ENCODE results near the gene TRAPPC12.

Gene TRAPPC12

DNA sequence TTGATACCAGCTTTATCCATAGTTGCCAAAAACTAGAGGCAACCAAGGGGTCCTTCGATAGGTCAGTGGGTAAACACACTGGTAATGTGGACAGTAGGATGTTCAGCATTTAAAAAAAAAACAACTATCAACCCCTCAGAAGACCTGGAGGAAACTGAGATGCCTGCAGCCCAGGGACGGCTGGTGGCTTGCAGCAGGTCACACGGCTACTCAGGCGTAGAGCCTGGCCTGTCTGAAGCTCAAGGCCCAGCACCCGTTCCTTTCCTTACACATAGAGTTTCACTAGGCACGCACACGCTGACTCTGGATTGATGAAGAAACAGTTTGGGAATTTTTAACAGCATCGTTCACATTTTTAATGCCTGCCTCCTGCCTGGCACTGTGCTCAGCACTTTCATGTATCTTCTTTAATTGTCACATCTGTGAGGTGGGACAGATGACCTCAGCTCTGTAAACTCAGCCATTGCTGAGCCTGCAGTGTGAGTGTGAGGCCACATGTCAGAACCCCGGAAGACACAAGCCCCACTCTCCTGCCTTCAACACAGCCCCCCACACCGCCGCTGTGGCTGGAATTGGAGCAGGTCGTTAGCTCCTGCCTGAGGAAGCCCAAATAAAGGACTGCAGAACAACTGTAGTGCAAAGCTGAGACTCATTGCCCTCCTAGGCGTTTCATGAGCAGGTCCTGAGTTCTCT lies 40.7 kb downstream of the TRAPPC12 start:
- no peak for TF ChIP-seq ZFX (IDR thresholded peaks at IDR 0.05; ENCODE audit: borderline replicate concordance)
- TF ChIP-seq, protein P1, sequence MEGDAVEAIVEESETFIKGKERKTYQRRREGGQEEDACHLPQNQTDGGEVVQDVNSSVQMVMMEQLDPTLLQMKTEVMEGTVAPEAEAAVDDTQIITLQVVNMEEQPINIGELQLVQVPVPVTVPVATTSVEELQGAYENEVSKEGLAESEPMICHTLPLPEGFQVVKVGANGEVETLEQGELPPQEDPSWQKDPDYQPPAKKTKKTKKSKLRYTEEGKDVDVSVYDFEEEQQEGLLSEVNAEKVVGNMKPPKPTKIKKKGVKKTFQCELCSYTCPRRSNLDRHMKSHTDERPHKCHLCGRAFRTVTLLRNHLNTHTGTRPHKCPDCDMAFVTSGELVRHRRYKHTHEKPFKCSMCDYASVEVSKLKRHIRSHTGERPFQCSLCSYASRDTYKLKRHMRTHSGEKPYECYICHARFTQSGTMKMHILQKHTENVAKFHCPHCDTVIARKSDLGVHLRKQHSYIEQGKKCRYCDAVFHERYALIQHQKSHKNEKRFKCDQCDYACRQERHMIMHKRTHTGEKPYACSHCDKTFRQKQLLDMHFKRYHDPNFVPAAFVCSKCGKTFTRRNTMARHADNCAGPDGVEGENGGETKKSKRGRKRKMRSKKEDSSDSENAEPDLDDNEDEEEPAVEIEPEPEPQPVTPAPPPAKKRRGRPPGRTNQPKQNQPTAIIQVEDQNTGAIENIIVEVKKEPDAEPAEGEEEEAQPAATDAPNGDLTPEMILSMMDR (IDR thresholded peaks at IDR 0.05), result no peak
- H3K27ac ChIP-seq, result no peak overlapping the region

DNA sequence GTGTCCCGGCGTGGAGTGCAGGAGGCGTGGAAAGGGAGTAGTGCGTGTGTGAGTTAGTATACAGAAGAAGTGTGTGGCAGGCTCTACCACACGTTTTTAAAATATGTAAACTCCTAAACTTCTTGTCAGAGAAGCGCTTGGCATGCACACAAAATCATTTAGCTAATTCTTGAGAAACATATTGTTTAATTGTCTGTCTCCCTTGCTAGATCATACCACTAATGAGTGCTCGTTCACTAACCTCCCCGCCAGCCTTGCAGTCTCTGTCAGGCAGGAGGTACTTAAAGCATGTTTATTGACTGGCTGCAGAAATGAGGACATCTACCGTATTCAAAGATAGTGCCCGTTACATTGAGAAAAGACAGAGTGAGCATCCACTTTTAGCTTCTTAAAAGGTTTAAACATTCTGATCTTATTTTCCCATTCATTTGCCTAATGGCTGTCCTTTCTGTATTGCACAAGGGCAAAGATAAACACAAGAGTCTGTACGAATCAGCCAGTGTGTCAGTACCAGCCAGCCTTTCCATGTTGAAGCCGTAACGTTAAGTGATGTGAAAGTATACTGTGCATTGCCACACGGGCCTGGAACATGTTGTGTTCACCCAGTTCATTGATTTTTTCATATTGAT lies 41.4 kb downstream of the TRAPPC12 start:
- no peak overlapping the region for H3K27ac ChIP-seq
- TF ChIP-seq, protein P1 (IDR thresholded peaks at IDR 0.05), result no peak
- no peak for TF ChIP-seq ZFX (IDR thresholded peaks at IDR 0.05; ENCODE audit: borderline replicate concordance)

DNA sequence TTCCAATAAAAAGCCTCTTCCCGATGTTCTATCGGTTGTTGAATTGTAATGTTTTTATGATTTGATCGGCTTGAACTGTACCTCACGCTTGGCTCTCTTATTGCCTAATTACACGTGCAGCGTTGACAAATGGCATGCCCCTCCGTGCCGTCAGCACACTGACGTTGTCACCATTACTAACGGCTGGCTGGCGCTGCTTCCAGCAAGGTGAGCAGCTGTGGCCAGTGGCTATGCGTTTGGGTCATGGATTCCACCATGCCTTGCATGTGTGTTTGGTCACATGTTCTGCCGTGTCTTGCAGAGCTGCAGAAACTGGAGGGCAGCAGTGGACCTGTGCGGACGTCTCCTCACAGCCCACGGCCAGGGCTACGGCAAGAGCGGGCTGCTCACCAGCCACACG lies 42.1 kb downstream of the TRAPPC12 start:
- H3K27ac ChIP-seq, result no peak overlapping the region
- TF ChIP-seq ZFX (IDR thresholded peaks at IDR 0.05; ENCODE audit: borderline replicate concordance), result no peak
- TF ChIP-seq, protein P1 (IDR thresholded peaks at IDR 0.05), result no peak

DNA sequence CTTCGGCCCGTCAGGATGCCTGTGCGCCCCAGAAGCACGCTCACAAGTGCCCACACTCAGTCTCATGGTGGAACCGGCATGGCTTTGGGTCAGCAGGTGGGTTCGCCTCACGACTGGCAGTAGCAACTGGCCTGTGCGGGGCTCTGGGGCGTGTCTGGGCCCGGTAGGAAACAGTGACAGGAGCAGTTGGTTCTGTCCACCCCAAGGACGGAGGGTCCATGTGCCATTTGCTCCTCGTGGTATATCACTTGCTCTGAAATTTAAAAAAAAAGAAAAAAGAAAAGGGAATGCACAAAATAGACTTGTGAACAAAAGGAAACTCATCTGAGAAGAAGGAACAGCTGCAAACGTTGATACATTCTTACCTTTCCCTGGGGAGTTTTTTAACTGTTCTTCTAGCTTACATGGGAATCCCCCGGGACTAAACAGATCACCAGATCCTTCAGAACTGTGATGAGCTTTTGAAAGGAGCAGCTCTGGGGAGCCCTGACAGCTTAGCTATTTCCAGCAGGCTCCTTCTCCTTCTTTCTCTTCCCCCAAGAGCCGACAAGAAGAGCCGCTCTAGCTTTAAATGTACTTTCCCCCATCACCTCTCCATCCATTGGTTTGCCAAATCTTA lies 42.8 kb downstream of the TRAPPC12 start:
- TF ChIP-seq, protein P1 (IDR thresholded peaks at IDR 0.05), result no peak
- no peak for TF ChIP-seq ZFX (IDR thresholded peaks at IDR 0.05; ENCODE audit: borderline replicate concordance)

DNA sequence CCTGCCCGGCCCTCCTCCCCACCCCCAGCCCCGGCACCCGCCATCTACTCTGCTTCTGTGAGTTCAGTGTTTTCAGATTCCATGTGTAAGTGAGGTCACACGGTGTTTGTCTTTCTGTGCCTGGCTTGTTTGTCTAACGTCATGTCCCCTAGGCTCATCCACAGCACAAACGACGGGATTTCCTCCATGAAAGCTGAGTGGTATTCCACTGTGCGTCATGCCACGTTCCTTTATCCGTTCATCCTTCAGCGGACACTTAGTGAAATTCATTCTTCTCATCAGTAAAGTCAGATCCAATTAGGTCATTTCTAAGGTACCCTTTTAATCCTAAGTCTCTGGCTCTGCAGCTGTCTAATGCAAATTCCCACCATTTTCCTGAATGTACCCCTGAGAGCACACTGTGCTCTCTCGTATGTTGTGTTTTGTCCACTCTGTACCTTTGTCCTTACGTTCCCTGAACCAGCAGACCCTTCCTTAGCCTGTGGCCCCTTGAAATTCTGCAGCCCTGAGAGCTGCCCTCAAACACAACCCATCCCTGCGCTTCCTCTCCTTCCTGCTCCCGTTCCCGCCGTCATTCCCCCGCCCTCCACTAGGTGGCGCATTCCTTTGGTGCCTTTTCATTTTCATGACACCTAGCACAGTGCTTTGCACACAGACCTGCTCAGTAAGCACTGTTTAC lies 44.1 kb downstream of the TRAPPC12 start:
- H3K27ac ChIP-seq, result no peak overlapping the region
- TF ChIP-seq ZFX (IDR thresholded peaks at IDR 0.05; ENCODE audit: borderline replicate concordance), result no peak
- TF ChIP-seq, protein P1 (IDR thresholded peaks at IDR 0.05), result peak; percentile 99

More for the DNA sequence above, 42.8 kb downstream of the TRAPPC12 start:
- no peak overlapping the region for H3K27ac ChIP-seq

DNA sequence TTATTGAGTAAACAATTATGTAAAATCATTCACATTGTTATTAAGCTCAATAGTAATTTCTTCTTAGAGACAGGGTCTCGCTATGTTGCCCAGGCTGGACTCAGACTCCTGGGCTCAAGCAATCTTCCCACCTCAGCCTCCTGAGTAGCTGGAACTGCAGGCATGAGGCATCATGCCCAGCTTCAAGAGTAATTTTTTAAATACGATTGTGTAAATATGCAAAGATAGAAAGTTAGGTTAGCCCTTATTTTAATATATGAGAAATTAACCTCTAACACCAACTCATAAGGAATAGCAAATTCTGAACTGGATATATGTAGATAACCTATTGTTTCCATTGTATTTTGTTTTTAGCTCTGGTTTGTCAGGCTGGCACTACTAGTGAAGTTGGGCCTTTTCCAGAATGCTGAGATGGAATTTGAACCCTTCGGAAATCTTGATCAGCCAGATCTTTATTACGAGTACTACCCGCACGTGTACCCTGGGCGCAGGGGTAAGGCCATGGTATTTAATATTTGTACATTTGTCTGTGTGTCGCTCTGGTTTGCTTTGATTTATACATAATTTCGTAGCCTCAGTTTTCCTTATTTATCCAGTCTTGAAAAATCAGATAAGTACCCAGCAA lies 44.8 kb downstream of the TRAPPC12 start:
- TF ChIP-seq, protein P1 (IDR thresholded peaks at IDR 0.05), result peak; percentile 76
- TF ChIP-seq ZFX (IDR thresholded peaks at IDR 0.05; ENCODE audit: borderline replicate concordance), result no peak

More for the DNA sequence above, 44.8 kb downstream of the TRAPPC12 start:
- H3K27ac ChIP-seq, result no peak overlapping the region

Measured in 22Rv1 (cell line).